ENCODE measurements around the gene COL4A2. TPM values are rescaled to one million over a fixed set of nuclear protein-coding genes. Genes with fewer than 3 reads are reported as not detected.

Gene COL4A2
- total and polyA plus RNA-seq, 8 donors, result 18.4 to 130 (median 43.8) TPM

GRCh38 chr13:110300090-110300815, 6.8 kb upstream of the COL4A2 start:
- DNase-seq, result no peak
- intact Hi-C loops (cut with DNase I), result no loop called here
- FAIRE-seq, result no peak
- Histone ChIP-seq H3K4me1 (no peaks in the 10 kb centered on the region), H3K36me3 (no peaks in the 10 kb centered on the region), H3K9me3 (no peaks in the 10 kb centered on the region), H3K27me3 (no peaks in the 10 kb centered on the region), H3K27ac (no peak overlapping the region), H3K4me3 (no peak overlapping the region)
- 48 to 50% methylated on average over 3 of the region's 3 CpGs for WGBS, 2 donors
- TF ChIP-seq CTCF (IDR thresholded peaks at IDR 0.05), result no peak
- no peak for ATAC-seq

DNA sequence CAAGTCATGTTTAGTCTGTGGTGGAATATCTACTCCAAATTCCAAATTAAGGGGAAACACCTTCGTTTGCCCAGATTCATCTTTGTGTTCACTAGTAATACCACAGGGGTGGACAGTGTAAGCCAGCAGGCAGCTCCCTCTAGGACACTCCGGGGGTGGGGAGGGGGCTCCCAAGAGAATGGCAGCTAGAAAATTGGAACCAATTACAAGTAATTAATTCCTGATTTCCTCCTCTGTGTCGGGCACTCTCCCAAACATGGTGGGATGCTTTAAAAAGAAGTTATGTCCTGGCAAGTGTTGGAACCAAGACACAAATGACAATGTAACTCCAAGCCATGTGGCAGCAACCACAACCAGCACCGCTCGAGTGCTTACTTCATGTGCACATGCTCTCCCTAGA, 6.0 kb upstream of the COL4A2 start:
- no peak for TF ChIP-seq CTCF (IDR thresholded peaks at IDR 0.05)
- no peak for ATAC-seq
- WGBS, 2 donors, result 38 to 46% methylated on average over 5 of the region's 5 CpGs
- intact Hi-C loops (cut with DNase I), result no loop called here
- Histone ChIP-seq H3K27ac (no peak overlapping the region), H3K4me1 (no peaks in the 10 kb centered on the region), H3K27me3 (no peaks in the 10 kb centered on the region), H3K36me3 (no peaks in the 10 kb centered on the region), H3K4me3 (no peak overlapping the region), H3K9me3 (no peaks in the 10 kb centered on the region)
- no peak for DNase-seq
- no peak for FAIRE-seq

DNA sequence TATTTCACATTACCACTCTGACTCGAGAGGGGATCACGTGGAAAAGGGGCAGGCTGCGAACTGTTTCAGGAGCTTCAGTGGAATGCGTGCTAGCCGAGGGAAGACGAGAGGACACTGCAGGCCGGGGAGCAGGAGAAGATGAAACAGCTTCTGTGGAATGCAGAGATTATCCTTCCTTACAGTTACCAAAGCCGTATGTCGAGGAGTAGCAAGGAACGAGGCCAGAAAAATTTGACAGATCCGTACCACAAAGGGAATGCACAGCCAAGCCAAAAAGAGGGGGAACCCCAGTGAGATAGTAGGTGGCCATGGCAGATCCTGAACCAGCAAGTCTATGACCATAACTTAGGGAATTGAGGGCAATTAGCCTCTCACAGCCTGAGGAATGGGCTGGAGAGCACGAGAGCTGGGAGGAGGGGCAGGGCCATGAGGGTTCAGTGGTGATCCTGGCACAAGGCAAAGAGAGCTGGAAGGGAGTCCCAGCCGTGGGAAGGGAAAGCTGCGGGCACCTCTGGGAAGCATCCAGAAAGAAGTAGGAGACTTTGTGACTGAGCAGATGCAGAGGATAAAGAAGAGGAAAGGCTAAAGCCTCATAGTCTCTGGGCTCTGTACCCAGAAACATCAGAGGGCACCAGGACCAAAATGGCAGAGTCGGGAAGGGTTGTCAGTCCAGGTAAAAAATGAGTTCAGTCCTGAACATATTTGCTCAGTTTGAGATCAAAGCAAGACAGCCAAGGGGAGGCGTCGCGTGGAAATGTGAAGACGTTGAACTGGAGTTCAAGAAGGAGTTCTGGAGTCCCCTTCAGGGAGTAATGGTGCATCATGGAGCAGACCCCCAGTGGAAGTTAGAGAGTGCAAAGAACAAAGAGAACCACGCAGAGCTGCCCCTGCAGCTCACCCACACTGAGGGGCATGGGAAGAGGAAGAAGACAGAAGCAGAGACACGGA, 5.2 kb upstream of the COL4A2 start:
- FAIRE-seq (no peak), ATAC-seq (no peak), DNase-seq (no peak)
- no peaks in the 10 kb centered on the region for H3K4me1 ChIP-seq
- WGBS, 2 donors, result 60 to 71% methylated on average over 21 of the region's 21 CpGs
- peaks cover 0 to 4% (median 0%) of the 10 kb centered on the region in 4 donors for H3K27me3 ChIP-seq
- H3K36me3 ChIP-seq, result no peaks in the 10 kb centered on the region
- TF ChIP-seq CTCF (IDR thresholded peaks at IDR 0.05), result no peak
- no peak overlapping the region for H3K4me3 ChIP-seq
- H3K9me3 ChIP-seq, result no peaks in the 10 kb centered on the region
- intact Hi-C loops (cut with DNase I), result no loop called here
- no peak overlapping the region for H3K27ac ChIP-seq

DNA sequence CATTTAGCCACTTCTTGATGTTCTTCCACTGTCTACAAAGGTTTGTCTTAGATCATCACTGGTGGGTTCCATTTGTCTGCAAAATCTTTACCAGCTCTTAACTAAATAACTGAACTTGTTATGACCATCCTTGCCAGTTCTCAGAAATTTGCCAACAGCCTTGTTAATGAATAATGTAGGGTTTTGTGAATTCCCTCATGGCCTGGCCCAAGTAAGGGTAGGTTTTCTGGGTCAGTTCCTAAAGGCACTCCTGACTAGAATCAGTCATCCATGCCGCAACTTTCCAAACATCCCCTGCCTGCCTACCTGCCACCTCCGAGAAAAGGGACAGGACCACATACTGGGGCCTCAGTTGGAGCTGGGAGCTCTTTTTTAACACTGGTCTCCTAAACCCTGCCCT, 4.1 kb upstream of the COL4A2 start:
- 44 to 50% methylated on average over 2 of the region's 2 CpGs for WGBS, 2 donors
- H3K9me3 ChIP-seq, result no peaks in the 10 kb centered on the region
- H3K27me3 ChIP-seq, result peaks cover 0 to 4% (median 0%) of the 10 kb centered on the region in 4 donors
- DNase-seq (no peak), FAIRE-seq (no peak), ATAC-seq (no peak)
- H3K36me3 ChIP-seq, result no peaks in the 10 kb centered on the region
- no peak overlapping the region for H3K4me3 ChIP-seq
- no peaks in the 10 kb centered on the region for H3K4me1 ChIP-seq
- intact Hi-C loops (cut with DNase I), result no loop called here
- peak overlapping the region in 2 of 4 donors; percentile 38 to 62 for H3K27ac ChIP-seq
- no peak for TF ChIP-seq CTCF (IDR thresholded peaks at IDR 0.05)

Measured in pancreas (tissue), 10 donors.